ENCODE data around the gene CUX1.
"Not testable (repeated sequence)": the region's sequence is repeated elsewhere in the genome, so short reads cannot be mapped to it uniquely, and the experiment has no call there.

The CUX1 gene

DNA sequence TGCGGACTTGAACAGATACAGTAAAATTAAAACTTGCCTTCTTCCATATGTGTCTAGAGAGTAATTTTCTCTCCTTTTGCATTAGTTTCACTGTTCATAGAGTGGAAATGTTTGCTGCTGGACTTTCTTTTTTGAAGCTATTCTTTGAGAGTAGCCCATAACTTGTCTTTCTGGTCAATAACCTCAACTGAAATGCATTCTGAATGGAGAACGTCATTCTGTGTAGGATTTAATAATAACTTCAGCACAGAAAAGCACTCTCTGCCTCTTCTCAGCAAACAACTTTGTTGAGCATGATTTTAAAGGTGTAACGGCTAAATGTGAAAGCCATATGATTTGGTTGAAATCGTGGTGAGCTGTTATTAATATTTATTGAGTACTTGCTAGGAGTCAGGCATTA is 111.8 kb downstream of the CUX1 start:
- TF ChIP-seq, protein P1, sequence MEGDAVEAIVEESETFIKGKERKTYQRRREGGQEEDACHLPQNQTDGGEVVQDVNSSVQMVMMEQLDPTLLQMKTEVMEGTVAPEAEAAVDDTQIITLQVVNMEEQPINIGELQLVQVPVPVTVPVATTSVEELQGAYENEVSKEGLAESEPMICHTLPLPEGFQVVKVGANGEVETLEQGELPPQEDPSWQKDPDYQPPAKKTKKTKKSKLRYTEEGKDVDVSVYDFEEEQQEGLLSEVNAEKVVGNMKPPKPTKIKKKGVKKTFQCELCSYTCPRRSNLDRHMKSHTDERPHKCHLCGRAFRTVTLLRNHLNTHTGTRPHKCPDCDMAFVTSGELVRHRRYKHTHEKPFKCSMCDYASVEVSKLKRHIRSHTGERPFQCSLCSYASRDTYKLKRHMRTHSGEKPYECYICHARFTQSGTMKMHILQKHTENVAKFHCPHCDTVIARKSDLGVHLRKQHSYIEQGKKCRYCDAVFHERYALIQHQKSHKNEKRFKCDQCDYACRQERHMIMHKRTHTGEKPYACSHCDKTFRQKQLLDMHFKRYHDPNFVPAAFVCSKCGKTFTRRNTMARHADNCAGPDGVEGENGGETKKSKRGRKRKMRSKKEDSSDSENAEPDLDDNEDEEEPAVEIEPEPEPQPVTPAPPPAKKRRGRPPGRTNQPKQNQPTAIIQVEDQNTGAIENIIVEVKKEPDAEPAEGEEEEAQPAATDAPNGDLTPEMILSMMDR (IDR thresholded peaks at IDR 0.05): no peak
- H3K4me3 ChIP-seq (ENCODE audit: low read depth in 1 of 2, low read length in 1 of 2): no peak overlapping the region
- no peaks in the 10 kb centered on the region for H3K27me3 ChIP-seq
- peaks cover 4% of the 10 kb centered on the region for H3K36me3 ChIP-seq
- H3K27ac ChIP-seq: no peak overlapping the region
- peaks cover 5 to 8% of the 10 kb centered on the region in 2 experiments for H3K4me1 ChIP-seq (ENCODE audit: control insufficient read depth in 1 of 2, insufficient read depth in 1 of 2, low read depth in 1 of 2, low read length in 1 of 2)
- H3K9me3 ChIP-seq: no peaks in the 10 kb centered on the region

DNA sequence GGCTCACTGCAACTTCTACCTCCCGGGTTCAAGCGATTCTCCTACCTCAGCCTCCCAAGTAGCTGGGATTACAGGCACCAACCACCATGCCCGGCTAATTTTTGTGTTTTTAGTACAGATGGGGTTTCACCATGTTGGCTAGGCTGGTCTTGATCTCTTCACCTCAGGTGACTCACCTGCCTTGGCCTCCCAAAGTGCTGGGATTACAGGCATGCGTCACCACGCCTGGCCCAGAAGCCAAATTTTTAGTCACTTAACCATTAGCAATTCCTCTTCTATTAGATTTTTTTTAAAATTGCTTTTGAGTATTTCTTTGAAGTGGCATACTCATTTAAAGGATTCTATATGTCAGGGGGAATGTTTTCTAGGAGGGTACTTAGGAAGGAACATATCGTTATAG is 112.5 kb downstream of the CUX1 start:
- H3K4me1 ChIP-seq (ENCODE audit: control insufficient read depth in 1 of 2, insufficient read depth in 1 of 2, low read depth in 1 of 2, low read length in 1 of 2); H3K27me3 ChIP-seq; H3K4me3 ChIP-seq (ENCODE audit: low read depth in 1 of 2, low read length in 1 of 2); H3K9me3 ChIP-seq; H3K36me3 ChIP-seq; H3K27ac ChIP-seq: not testable (repeated sequence)

DNA sequence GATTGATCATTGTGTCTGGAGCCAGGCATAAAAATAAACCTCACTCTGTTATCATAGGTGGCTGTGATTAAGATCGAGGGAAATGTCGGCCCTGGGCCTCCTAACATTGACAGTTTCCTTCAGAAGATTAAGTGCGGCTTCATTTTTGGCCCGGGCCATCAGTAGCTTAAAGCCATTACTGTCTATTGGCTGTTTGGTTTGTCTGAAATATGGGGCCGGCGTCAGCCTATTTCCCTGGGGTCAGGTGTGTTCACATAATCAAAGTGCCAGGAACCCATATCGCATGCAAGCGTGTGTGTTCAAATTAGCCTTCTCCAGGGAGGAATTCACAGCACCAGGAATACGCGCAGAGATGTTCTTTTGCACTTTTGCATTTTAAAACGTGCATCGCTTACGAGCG is 114.7 kb downstream of the CUX1 start:
- H3K4me1 ChIP-seq (ENCODE audit: control insufficient read depth in 1 of 2, insufficient read depth in 1 of 2, low read depth in 1 of 2, low read length in 1 of 2): peaks cover 5 to 8% of the 10 kb centered on the region in 2 experiments
- peaks cover 13% of the 10 kb centered on the region for H3K36me3 ChIP-seq
- no peaks in the 10 kb centered on the region for H3K27me3 ChIP-seq
- H3K27ac ChIP-seq: no peak overlapping the region
- no peaks in the 10 kb centered on the region for H3K9me3 ChIP-seq
- H3K4me3 ChIP-seq (ENCODE audit: low read depth in 1 of 2, low read length in 1 of 2): no peak overlapping the region
- TF ChIP-seq, protein P1 (IDR thresholded peaks at IDR 0.05): no peak

DNA sequence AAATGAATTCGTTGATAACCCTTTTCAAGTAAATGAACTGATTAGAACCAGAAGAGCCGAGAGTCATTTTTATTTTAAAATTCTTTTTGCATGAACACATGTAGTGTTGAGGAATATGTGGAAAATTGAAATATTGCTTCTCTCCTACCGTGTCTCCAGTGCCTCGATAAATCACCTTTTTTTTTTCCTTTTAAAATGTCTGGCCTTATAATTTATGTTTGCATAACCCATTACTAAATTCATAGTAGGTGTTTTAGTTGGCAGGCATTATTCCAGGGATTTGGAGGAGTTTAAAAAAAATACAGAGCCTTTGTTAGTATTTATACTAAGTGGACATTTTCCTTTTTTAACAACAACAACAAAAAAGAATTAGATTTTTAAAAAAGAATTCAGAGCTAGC is 115.6 kb downstream of the CUX1 start:
- Histone ChIP-seq H3K9me3 (no peaks in the 10 kb centered on the region), H3K27me3 (no peaks in the 10 kb centered on the region), H3K4me1 (ENCODE audit: control insufficient read depth in 1 of 2, insufficient read depth in 1 of 2, low read depth in 1 of 2, low read length in 1 of 2) (peaks cover 0 to 1% of the 10 kb centered on the region in 2 experiments), H3K27ac (no peak overlapping the region), H3K36me3 (peaks cover 13% of the 10 kb centered on the region), H3K4me3 (ENCODE audit: low read depth in 1 of 2, low read length in 1 of 2) (no peak overlapping the region)
- TF ChIP-seq, protein P1 (IDR thresholded peaks at IDR 0.05): no peak

DNA sequence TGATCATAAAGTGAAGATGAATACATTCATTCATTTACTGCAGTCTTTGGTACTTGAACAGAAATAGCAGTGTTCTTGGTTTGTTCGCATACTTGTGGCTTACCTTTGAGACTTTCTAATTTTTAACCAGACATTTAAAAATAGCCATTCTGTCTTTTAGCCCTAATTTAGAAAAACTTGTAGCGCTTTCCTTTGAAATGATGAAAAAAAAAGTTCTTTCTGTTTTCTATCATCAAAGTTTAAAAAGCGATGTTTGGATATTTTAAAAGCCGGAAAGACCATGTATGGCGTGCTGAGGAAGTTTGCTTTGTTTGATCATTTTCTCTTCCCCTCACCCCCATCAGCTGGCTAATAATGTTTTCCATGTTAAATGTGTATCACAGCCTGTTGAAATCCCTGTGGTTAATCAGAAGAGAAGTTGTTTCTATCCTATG is 116.3 kb downstream of the CUX1 start:
- TF ChIP-seq, protein P1 (IDR thresholded peaks at IDR 0.05): no peak
- H3K36me3 ChIP-seq: peaks cover 13% of the 10 kb centered on the region
- H3K27me3 ChIP-seq: no peaks in the 10 kb centered on the region
- no peaks in the 10 kb centered on the region for H3K4me1 ChIP-seq (ENCODE audit: control insufficient read depth in 1 of 2, insufficient read depth in 1 of 2, low read depth in 1 of 2, low read length in 1 of 2)
- H3K9me3 ChIP-seq: no peaks in the 10 kb centered on the region
- H3K4me3 ChIP-seq (ENCODE audit: low read depth in 1 of 2, low read length in 1 of 2): no peak overlapping the region
- H3K27ac ChIP-seq: no peak overlapping the region

DNA sequence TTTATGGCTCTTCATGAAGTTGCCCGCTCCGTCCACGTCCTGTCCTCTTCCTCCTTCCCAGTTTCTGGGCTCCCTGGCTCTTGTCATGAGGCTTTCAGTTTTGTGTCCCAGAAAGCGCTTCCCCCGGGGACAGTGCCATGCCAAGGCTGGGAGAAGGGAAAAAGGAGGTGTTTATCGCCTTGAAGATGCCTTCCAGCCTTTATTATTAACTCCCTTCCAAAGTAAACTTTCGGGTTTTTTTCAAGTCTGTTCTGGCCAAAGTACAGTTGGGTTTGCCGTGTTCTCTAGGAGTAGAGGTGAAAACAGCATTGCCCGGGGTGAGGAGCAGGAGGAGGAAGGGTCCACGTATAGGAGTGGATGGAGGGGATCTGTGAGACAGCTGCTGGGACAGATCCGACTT is 117.2 kb downstream of the CUX1 start:
- TF ChIP-seq, protein P1 (IDR thresholded peaks at IDR 0.05): no peak
- Histone ChIP-seq H3K36me3 (peaks cover 13% of the 10 kb centered on the region), H3K4me1 (ENCODE audit: control insufficient read depth in 1 of 2, insufficient read depth in 1 of 2, low read depth in 1 of 2, low read length in 1 of 2) (no peaks in the 10 kb centered on the region), H3K4me3 (ENCODE audit: low read depth in 1 of 2, low read length in 1 of 2) (no peak overlapping the region), H3K27me3 (no peaks in the 10 kb centered on the region), H3K27ac (no peak overlapping the region), H3K9me3 (no peaks in the 10 kb centered on the region)

All from neutrophil (primary cell).